Fibroblast of pulmonary artery (primary cell): ENCODE results near the gene NEK7.
"Not testable (repeated sequence)": the region's sequence is repeated elsewhere in the genome, so short reads cannot be mapped to it uniquely, and the experiment has no call there.

Source experiments
- DNase-seq: peaks from one replicate; pipeline ENCODE4 v3.0.0-alpha.2; 2010; ENCODE audit warnings: low read depth
- H3K4me3 ChIP-seq: replicated peaks from 2 replicates; pipeline ENCODE4 v1.5.1; 2011; ENCODE audit warnings: low read depth, mild to moderate bottlenecking, control low read depth, low read length, moderate library complexity
- CTCF ChIP-seq: IDR thresholded peaks from 2 replicates; pipeline ENCODE4 v1.5.1; 2011; ENCODE audit warnings: mild to moderate bottlenecking, control low read depth, low read length, inconsistent platforms; ENCODE audit errors: missing control alignments

NEK7 gene

GRCh38 chr1:198220428-198220827 is 63.6 kb downstream of the NEK7 start:
- no peak overlapping the region for H3K4me3 ChIP-seq
- peak; percentile 78 for DNase-seq
- no peak for TF ChIP-seq CTCF

GRCh38 chr1:198227010-198227409 is 70.2 kb downstream of the NEK7 start:
- H3K4me3 ChIP-seq, DNase-seq: not testable (repeated sequence)

- H3K4me3 ChIP-seq, DNase-seq: not testable (repeated sequence)
Observed at GRCh38 chr1:198227454-198227853, 70.7 kb downstream of the NEK7 start.

GRCh38 chr1:198228925-198229324 is 72.1 kb downstream of the NEK7 start:
- no peak for TF ChIP-seq CTCF
- no peak overlapping the region for H3K4me3 ChIP-seq
- DNase-seq = no peak

- DNase-seq = no peak
- no peak overlapping the region for H3K4me3 ChIP-seq
- TF ChIP-seq CTCF = no peak
Observed at GRCh38 chr1:198231779-198232178, 75.0 kb downstream of the NEK7 start.

- DNase-seq = no peak
Observed at GRCh38 chr1:198232378-198232777, 75.6 kb downstream of the NEK7 start.

GRCh38 chr1:198232940-198233675 is 76.3 kb downstream of the NEK7 start:
- no peak overlapping the region for H3K4me3 ChIP-seq
- DNase-seq = no peak
- TF ChIP-seq CTCF = no peak

More at GRCh38 chr1:198232378-198232777, 75.6 kb downstream of the NEK7 start:
- H3K4me3 ChIP-seq = no peak overlapping the region
- TF ChIP-seq CTCF = no peak

GRCh38 chr1:198234520-198235251 is 77.9 kb downstream of the NEK7 start:
- DNase-seq = peak; percentile 52
- TF ChIP-seq CTCF = no peak
- peak overlapping the region; percentile 55 for H3K4me3 ChIP-seq
